ENCODE measurements around the gene GABRB3. TPM values are rescaled to one million over a fixed set of nuclear protein-coding genes. Genes with fewer than 3 reads are reported as not detected.

The GABRB3 gene
- total and polyA plus RNA-seq, 4 donors: 0.81 to 5.5 (median 3.6) TPM

DNA sequence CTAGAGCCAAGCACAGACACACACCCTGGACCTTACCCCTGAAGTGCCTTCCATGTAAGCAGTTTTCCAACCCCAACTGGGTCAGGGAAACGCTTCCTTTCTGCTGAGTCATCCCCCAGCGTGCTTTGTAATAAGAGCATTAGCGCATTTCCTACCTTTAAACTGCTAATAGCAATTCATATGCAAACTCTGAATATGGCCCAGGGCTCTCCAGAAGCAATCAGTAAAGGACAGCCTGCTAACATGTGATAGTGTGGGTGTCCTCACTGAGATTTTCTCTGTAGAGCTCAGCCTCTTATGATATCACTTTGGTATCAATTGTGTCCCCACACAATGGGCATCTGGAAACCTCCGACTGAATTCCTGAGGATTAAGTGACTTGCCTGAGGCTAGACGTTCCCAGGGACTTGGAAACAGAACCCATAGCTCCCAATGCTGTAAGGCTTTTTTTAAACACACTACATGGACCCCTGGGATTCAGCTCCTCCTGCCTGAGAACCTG lies 5.6 kb downstream of the GABRB3 start:
- H3K36me3 ChIP-seq (ENCODE audit: control insufficient read depth in 4 of 4, insufficient read depth in 4 of 4, low read length in 4 of 4): no peaks in the 10 kb centered on the region
- no peak overlapping the region for H3K9ac ChIP-seq (ENCODE audit: insufficient read depth in 1 of 2, low read length in 2 of 2)
- no peak for DNase-seq
- TF ChIP-seq, protein P1, sequence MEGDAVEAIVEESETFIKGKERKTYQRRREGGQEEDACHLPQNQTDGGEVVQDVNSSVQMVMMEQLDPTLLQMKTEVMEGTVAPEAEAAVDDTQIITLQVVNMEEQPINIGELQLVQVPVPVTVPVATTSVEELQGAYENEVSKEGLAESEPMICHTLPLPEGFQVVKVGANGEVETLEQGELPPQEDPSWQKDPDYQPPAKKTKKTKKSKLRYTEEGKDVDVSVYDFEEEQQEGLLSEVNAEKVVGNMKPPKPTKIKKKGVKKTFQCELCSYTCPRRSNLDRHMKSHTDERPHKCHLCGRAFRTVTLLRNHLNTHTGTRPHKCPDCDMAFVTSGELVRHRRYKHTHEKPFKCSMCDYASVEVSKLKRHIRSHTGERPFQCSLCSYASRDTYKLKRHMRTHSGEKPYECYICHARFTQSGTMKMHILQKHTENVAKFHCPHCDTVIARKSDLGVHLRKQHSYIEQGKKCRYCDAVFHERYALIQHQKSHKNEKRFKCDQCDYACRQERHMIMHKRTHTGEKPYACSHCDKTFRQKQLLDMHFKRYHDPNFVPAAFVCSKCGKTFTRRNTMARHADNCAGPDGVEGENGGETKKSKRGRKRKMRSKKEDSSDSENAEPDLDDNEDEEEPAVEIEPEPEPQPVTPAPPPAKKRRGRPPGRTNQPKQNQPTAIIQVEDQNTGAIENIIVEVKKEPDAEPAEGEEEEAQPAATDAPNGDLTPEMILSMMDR (IDR thresholded peaks at IDR 0.05; ENCODE audit: control extremely low read depth, extremely low read depth): no peak
- peaks cover 0 to 17% (median 8%) of the 10 kb centered on the region in 3 donors for H3K27me3 ChIP-seq (ENCODE audit: control insufficient read depth in 3 of 3, insufficient read depth in 3 of 3, low read length in 2 of 3)
- H3K4me1 ChIP-seq (ENCODE audit: control insufficient read depth in 5 of 5, insufficient read depth in 5 of 5, low read length in 5 of 5): peaks cover 0 to 9% (median 2%) of the 10 kb centered on the region in 5 donors
- no peak overlapping the region for H3K4me3 ChIP-seq
- 11 to 20% methylated on average over 5 of the region's 5 CpGs for WGBS, 2 donors
- peaks cover 0 to 2% (median 0%) of the 10 kb centered on the region in 4 donors for H3K9me3 ChIP-seq (ENCODE audit: control insufficient read depth in 4 of 4, insufficient read depth in 3 of 4, low read length in 3 of 4)
- no peak overlapping the region for H3K27ac ChIP-seq (ENCODE audit: low read depth in 1 of 2, low read length in 1 of 2)
- no peak for ATAC-seq (ENCODE audit: insufficient read depth, low FRiP score)

DNA sequence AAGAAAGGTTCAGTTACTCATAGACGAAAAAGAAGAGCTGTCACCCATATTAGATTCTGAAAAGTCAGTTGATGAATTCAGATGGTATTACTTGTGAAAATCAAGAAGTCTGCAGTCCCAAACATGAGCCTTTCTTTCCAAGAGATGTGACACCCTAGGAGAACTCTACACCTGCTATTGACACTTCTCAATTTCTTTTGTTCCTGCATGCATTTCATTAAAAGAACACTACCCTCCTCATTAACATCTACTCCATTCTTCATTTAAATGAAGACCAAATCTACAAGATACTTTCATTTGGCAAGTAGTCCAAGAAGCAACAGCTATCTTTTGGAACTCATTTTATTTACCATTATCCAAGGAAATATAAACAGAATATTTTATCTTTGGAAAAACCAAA lies 6.6 kb downstream of the GABRB3 start:
- Histone ChIP-seq H3K4me1 (ENCODE audit: control insufficient read depth in 5 of 5, insufficient read depth in 5 of 5, low read length in 5 of 5) (no peaks in the 10 kb centered on the region), H3K9ac (ENCODE audit: insufficient read depth in 1 of 2, low read length in 2 of 2) (no peak overlapping the region), H3K9me3 (ENCODE audit: control insufficient read depth in 4 of 4, insufficient read depth in 3 of 4, low read length in 3 of 4) (peaks cover 0 to 2% (median 0%) of the 10 kb centered on the region in 4 donors), H3K36me3 (ENCODE audit: control insufficient read depth in 4 of 4, insufficient read depth in 4 of 4, low read length in 4 of 4) (no peaks in the 10 kb centered on the region), H3K4me3 (no peak overlapping the region), H3K27ac (ENCODE audit: low read depth in 1 of 2, low read length in 1 of 2) (no peak overlapping the region), H3K27me3 (ENCODE audit: control insufficient read depth in 3 of 3, insufficient read depth in 3 of 3, low read length in 2 of 3) (peaks cover 0 to 14% (median 4%) of the 10 kb centered on the region in 3 donors)
- TF ChIP-seq, protein P1 (IDR thresholded peaks at IDR 0.05; ENCODE audit: control extremely low read depth, extremely low read depth): no peak
- ATAC-seq (ENCODE audit: insufficient read depth, low FRiP score) (no peak), DNase-seq (no peak)
- WGBS, 2 donors: 25 to 38% methylated on average over 1 of the region's 1 CpG

DNA sequence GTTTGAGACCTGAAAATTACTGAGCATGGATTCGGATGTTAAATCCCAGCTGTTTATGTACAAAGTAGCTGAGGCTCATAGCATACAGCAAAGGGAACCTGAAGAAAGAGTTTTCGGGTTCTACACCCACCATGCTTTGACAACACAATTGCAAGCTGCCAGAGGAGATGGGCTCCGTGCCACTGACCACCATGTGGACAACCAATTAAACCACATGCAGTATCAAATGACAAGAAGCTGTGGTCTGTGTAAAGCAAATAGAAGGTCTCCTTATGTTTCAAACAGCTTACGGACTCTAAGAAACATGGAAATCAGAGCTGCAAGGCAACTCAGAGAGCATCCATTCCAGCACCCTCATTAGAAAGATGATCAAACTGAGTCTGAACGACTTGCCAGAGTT lies 12.9 kb downstream of the GABRB3 start:
- WGBS, 2 donors: 64 to 73% methylated on average over 5 of the region's 5 CpGs
- TF ChIP-seq, protein P1 (IDR thresholded peaks at IDR 0.05; ENCODE audit: control extremely low read depth, extremely low read depth): no peak
- Histone ChIP-seq H3K36me3 (ENCODE audit: control insufficient read depth in 4 of 4, insufficient read depth in 4 of 4, low read length in 4 of 4) (no peaks in the 10 kb centered on the region), H3K4me3 (no peak overlapping the region), H3K27me3 (ENCODE audit: control insufficient read depth in 3 of 3, insufficient read depth in 3 of 3, low read length in 2 of 3) (peaks cover 0 to 4% (median 0%) of the 10 kb centered on the region in 3 donors), H3K4me1 (ENCODE audit: control insufficient read depth in 5 of 5, insufficient read depth in 5 of 5, low read length in 5 of 5) (no peaks in the 10 kb centered on the region), H3K9ac (ENCODE audit: insufficient read depth in 1 of 2, low read length in 2 of 2) (no peak overlapping the region), H3K9me3 (ENCODE audit: control insufficient read depth in 4 of 4, insufficient read depth in 3 of 4, low read length in 3 of 4) (peaks cover 0 to 2% (median 0%) of the 10 kb centered on the region in 4 donors), H3K27ac (ENCODE audit: low read depth in 1 of 2, low read length in 1 of 2) (no peak overlapping the region)
- no peak for ATAC-seq (ENCODE audit: insufficient read depth, low FRiP score)
- DNase-seq: no peak

DNA sequence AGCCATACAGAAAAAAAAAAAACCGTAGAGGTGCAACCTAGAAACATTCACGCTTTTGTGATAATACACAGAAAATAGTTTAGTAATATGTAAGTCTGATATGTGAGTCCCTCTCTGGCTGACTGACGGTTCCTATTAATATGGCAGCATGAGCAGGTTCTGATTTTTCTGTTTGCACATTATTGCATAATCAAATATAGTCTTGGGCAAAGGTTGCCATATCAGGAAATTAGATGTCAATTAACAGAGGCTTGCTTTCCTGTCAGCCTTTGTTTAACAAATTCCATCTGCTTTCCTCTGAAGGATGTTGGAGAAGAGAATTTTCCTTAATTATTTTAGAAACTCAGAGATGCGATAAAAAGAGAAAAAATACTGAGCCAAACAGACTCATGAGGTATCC lies 14.8 kb downstream of the GABRB3 start:
- Histone ChIP-seq H3K4me3 (no peak overlapping the region), H3K27ac (ENCODE audit: low read depth in 1 of 2, low read length in 1 of 2) (no peak overlapping the region), H3K9me3 (ENCODE audit: control insufficient read depth in 4 of 4, insufficient read depth in 3 of 4, low read length in 3 of 4) (peaks cover 0 to 2% (median 0%) of the 10 kb centered on the region in 4 donors), H3K36me3 (ENCODE audit: control insufficient read depth in 4 of 4, insufficient read depth in 4 of 4, low read length in 4 of 4) (no peaks in the 10 kb centered on the region), H3K9ac (ENCODE audit: insufficient read depth in 1 of 2, low read length in 2 of 2) (no peak overlapping the region), H3K27me3 (ENCODE audit: control insufficient read depth in 3 of 3, insufficient read depth in 3 of 3, low read length in 2 of 3) (peaks cover 0 to 4% (median 0%) of the 10 kb centered on the region in 3 donors), H3K4me1 (ENCODE audit: control insufficient read depth in 5 of 5, insufficient read depth in 5 of 5, low read length in 5 of 5) (no peaks in the 10 kb centered on the region)
- TF ChIP-seq, protein P1 (IDR thresholded peaks at IDR 0.05; ENCODE audit: control extremely low read depth, extremely low read depth): no peak
- 46 to 61% methylated on average over 4 of the region's 4 CpGs for WGBS, 2 donors
- no peak for DNase-seq
- ATAC-seq (ENCODE audit: insufficient read depth, low FRiP score): no peak

Data from lung (tissue), 12 donors.